Muscle of back (tissue), 13 donors: ENCODE data around the gene RPL10. TPM values are rescaled to one million over a fixed set of nuclear protein-coding genes. Genes with fewer than 3 reads are reported as not detected.

Experiments
- DNase-seq, 3 donors: peaks; one replicate each; pipeline versions ENCODE4 v3.0.0 to v3.0.0-alpha.2; 2013
- long read RNA-seq, 9 donors: transcript quantifications; one replicate each; lab custom pipeline, GENCODE V29; 2026
- polyA plus RNA-seq, 10 donors: library from polyadenylated mRNA; unstranded; fragments of 120-200 nt; gene quantifications; one replicate each; pipeline ENCODE4 v1.2.1, GENCODE V29; 2013; ENCODE audit not compliant: insufficient read length in 10 of 10

RPL10 gene
- 1,000 to 10,000 TPM; 4,675 to 6,417 (median 5,723) TPM for polyA plus RNA-seq
- long read RNA-seq, donor 1, transcript RPL10-201 (6 exons, 2,278 nt) = major isoform, 1,365 of 2,250 reads
- long read RNA-seq, donor 1, transcript RPL10-204 (7 exons, 2,318 nt) = minor isoform, 14 of 2,250 reads
- long read RNA-seq, donor 1, transcript RPL10-207 (7 exons, 657 nt) = minor isoform, 40 of 2,250 reads
- long read RNA-seq, donor 1, transcript RPL10-211 (5 exons, 802 nt) = minor isoform, 68 of 2,250 reads
- long read RNA-seq, donor 1, partial matches to known transcripts = 753 of 2,250 reads
- long read RNA-seq, donor 1, other reads (novel, unspliced or antisense) = 7 of 2,250 reads
- long read RNA-seq, donor 2, transcript RPL10-207 (7 exons, 657 nt) = minor isoform, 24 of 1,896 reads
- long read RNA-seq, donor 2, transcript RPL10-211 (5 exons, 802 nt) = minor isoform, 23 of 1,896 reads
- long read RNA-seq, donor 2, transcript RPL10-204 (7 exons, 2,318 nt) = minor isoform, 26 of 1,896 reads
- long read RNA-seq, donor 2, transcript RPL10-201 (6 exons, 2,278 nt) = major isoform, 1,314 of 1,896 reads
- long read RNA-seq, donor 2, partial matches to known transcripts = 489 of 1,896 reads
- long read RNA-seq, donor 2, other reads (novel, unspliced or antisense) = 15 of 1,896 reads
- long read RNA-seq, donor 3, partial matches to known transcripts = 0 of 1 reads
- long read RNA-seq, donor 3, other reads (novel, unspliced or antisense) = 0 of 1 reads
- long read RNA-seq, donor 4, transcript RPL10-204 (7 exons, 2,318 nt) = minor isoform, 23 of 1,506 reads
- long read RNA-seq, donor 4, transcript RPL10-207 (7 exons, 657 nt) = minor isoform, 25 of 1,506 reads
- long read RNA-seq, donor 4, transcript RPL10-211 (5 exons, 802 nt) = minor isoform, 43 of 1,506 reads
- long read RNA-seq, donor 4, transcript RPL10-201 (6 exons, 2,278 nt) = major isoform, 900 of 1,506 reads
- long read RNA-seq, donor 4, partial matches to known transcripts = 492 of 1,506 reads
- long read RNA-seq, donor 4, other reads (novel, unspliced or antisense) = 11 of 1,506 reads
- long read RNA-seq, donor 5, transcript RPL10-201 (6 exons, 2,278 nt) = major isoform, 1,961 of 2,736 reads
- long read RNA-seq, donor 5, transcript RPL10-204 (7 exons, 2,318 nt) = minor isoform, 25 of 2,736 reads
- long read RNA-seq, donor 5, transcript RPL10-207 (7 exons, 657 nt) = minor isoform, 24 of 2,736 reads
- long read RNA-seq, donor 5, transcript RPL10-211 (5 exons, 802 nt) = minor isoform, 32 of 2,736 reads
- long read RNA-seq, donor 5, partial matches to known transcripts = 627 of 2,736 reads
- long read RNA-seq, donor 5, other reads (novel, unspliced or antisense) = 54 of 2,736 reads
- long read RNA-seq, donor 6, transcript RPL10-201 (6 exons, 2,278 nt) = major isoform, 1,413 of 2,327 reads
- long read RNA-seq, donor 6, transcript RPL10-204 (7 exons, 2,318 nt) = minor isoform, 24 of 2,327 reads
- long read RNA-seq, donor 6, transcript RPL10-211 (5 exons, 802 nt) = minor isoform, 38 of 2,327 reads
- long read RNA-seq, donor 6, transcript RPL10-207 (7 exons, 657 nt) = minor isoform, 28 of 2,327 reads
- long read RNA-seq, donor 6, partial matches to known transcripts = 819 of 2,327 reads
- long read RNA-seq, donor 6, other reads (novel, unspliced or antisense) = 0 of 2,327 reads
- long read RNA-seq, donor 7, transcript RPL10-204 (7 exons, 2,318 nt) = minor isoform, 14 of 1,543 reads
- long read RNA-seq, donor 7, transcript RPL10-207 (7 exons, 657 nt) = minor isoform, 28 of 1,543 reads
- long read RNA-seq, donor 7, transcript RPL10-201 (6 exons, 2,278 nt) = major isoform, 984 of 1,543 reads
- long read RNA-seq, donor 7, transcript RPL10-211 (5 exons, 802 nt) = minor isoform, 28 of 1,543 reads
- long read RNA-seq, donor 7, partial matches to known transcripts = 478 of 1,543 reads
- long read RNA-seq, donor 7, other reads (novel, unspliced or antisense) = 5 of 1,543 reads
- long read RNA-seq, donor 8, transcript RPL10-211 (5 exons, 802 nt) = minor isoform, 34 of 1,444 reads
- long read RNA-seq, donor 8, transcript RPL10-207 (7 exons, 657 nt) = minor isoform, 16 of 1,444 reads
- long read RNA-seq, donor 8, transcript RPL10-201 (6 exons, 2,278 nt) = major isoform, 814 of 1,444 reads
- long read RNA-seq, donor 8, transcript RPL10-204 (7 exons, 2,318 nt) = minor isoform, 20 of 1,444 reads
- long read RNA-seq, donor 8, partial matches to known transcripts = 546 of 1,444 reads
- long read RNA-seq, donor 8, other reads (novel, unspliced or antisense) = 8 of 1,444 reads
- long read RNA-seq, donor 9, transcript RPL10-201 (6 exons, 2,278 nt) = major isoform, 208 of 291 reads
- long read RNA-seq, donor 9, transcript RPL10-211 (5 exons, 802 nt) = minor isoform, 7 of 291 reads
- long read RNA-seq, donor 9, transcript RPL10-204 (7 exons, 2,318 nt) = minor isoform, 6 of 291 reads
- long read RNA-seq, donor 9, partial matches to known transcripts = 65 of 291 reads
- long read RNA-seq, donor 9, other reads (novel, unspliced or antisense) = 0 of 291 reads

DNA sequence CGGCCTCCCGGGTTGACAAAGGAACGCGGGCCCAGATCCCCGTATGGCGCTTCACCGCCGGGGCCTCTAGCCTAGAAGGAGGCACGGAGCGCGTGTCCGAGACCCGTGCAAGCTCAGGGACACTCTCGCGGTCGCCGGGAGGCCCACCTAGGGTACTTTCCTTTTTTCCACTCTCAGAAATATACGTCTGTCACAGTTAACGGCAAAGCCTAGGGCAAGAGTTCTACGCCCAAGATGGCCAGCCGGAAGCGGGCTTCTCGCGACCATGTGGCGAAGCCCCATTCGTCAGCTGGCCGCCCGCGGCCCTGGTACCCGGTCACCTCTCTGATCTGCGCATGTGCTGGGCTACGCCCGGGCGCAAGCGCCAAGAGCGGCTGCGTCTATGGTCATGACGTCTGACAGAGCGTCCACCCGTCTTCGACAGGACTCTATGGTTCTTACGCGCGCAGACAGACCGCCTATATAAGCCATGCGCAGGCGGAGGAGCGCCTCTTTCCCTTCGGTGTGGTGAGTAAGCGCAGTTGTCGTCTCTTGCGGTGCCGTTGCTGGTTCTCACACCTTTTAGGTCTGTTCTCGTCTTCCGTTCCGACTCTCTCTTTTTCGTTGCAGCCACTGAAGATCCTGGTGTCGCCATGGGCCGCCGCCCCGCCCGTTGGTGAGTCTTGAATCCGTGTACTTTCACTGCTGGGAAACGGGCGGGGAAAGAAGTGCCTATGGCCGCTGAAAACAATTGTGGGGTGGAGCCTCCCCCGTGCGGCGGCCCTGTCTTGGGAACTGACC is at the start of gene RPL10:
Gene RPL10 (plus strand): TSS at position 490 of the 780 bp plus-strand sequence. CDS start 143 bp downstream, at position 633.
- DNase-seq = peak; percentile 95 to 97 (median 96)

DNA sequence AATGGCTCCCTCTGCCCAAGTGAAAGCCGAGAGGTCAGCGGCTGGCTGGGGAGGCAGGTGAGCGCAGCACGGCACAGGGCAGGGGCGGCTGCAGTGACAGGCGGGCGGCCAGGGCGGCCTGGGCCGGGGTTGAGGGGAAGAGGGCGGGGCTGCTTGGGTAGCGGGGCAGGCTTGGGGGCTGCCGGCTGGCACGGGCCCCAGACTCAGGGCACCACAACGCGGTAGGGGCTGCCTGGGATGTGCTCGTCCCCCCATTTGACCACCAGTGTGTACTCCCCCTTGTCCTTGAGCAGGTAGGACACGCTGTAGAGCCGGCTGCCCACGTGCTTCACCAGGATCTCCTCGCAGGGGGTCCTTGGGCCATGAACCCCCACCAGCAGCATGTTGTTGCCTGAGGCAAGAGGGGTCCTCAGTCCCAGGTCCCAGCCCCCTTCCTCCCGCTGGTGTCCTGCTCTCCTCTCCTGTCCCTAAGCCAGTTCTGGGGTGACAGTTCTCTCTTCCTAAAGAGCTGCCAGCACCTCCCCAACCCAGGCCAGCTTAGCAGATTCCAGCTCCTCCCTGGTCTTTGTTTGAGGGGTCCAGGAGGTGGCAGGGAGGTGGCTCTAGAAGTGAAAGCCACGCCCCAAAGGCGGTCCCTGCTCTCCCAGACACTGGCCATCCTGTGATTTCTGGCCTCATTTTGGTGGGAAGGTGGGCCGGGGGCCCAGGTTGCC is 49.4 kb upstream of the RPL10 start:
- no peak for DNase-seq

DNA sequence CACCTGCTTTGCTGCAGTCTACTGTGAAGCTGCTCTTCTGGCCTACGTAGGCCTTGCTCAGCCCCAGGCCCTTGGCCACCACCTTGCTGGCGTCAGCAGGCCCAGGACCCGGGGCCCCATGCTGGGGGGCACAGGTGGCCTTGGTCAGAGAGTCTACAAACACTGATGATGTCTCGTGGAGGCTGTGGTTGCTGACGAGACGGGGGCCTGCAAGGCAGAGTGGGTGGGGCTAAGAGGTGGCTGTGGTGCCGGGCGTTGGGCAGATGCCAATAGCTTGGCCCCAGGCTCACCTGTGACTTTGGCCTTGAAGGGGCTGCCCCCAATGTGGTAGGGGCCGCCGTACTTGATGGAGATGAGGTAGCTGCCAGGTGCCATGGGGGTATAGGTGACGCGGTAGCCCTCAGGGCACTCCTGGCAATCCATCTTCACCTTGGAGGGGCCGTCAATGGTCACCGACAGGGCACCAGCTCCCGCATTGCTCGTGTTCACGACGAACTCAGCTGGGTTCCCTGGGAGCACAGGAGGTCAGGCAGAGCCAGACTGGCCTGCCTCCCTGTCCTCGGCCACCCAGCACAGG is 48.7 kb upstream of the RPL10 start:
- DNase-seq = no peak

DNA sequence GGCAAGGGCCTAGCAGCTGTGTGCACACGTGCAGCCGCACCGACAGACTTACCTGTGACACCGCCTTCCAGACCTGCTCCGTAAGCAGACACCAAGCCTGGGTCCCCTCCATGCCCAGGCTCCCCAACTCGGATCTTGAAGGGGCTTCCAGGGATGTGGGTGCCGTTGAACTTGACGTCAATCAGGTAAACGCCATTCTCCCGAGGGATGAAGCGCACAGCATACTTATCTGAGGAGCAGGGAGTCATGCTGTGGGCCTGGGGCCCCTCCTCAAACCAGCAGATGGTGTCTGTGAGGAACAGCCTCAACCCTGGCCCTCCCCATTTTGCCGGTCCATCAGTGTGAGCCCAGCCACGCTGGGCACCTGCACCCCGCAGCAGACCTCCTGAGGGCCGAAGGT is 48.2 kb upstream of the RPL10 start:
- DNase-seq = no peak

DNA sequence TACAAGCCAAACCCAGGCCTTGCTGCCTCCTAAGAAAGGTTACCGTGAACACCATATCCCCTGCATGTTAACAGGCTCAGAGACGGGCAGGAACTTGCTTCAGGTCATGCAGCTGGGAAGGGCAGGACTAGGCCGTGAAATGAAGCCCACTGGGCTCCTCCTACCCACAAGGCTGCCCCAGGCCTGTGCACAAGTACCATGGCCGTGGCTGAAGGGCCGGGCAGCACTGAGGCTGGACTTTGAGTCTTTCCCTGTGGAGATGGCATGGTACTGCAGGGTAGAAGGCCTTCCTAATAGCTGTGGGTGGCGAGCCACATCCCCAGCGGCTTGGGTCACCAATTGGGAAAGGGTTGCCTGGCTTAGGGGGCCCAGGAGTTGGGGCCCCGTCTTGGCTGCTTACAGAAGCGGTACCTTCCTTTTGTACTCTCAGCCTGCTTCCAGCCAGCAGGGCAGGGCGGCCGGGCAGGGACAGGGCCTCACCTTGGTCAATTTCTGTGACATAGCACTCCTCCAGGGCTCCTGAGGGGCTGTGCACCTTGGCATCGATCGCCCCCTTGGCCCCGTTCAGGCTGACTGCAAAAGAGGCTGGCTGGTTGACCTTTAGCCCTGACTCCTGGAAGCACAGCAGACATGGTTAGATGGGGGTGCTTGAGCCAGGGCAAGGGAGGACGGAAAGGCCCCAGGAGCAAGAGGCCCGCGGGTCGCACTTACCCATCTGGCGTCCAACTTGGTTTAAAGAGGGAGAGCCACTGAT is 47.6 kb upstream of the RPL10 start:
- DNase-seq = no peak

DNA sequence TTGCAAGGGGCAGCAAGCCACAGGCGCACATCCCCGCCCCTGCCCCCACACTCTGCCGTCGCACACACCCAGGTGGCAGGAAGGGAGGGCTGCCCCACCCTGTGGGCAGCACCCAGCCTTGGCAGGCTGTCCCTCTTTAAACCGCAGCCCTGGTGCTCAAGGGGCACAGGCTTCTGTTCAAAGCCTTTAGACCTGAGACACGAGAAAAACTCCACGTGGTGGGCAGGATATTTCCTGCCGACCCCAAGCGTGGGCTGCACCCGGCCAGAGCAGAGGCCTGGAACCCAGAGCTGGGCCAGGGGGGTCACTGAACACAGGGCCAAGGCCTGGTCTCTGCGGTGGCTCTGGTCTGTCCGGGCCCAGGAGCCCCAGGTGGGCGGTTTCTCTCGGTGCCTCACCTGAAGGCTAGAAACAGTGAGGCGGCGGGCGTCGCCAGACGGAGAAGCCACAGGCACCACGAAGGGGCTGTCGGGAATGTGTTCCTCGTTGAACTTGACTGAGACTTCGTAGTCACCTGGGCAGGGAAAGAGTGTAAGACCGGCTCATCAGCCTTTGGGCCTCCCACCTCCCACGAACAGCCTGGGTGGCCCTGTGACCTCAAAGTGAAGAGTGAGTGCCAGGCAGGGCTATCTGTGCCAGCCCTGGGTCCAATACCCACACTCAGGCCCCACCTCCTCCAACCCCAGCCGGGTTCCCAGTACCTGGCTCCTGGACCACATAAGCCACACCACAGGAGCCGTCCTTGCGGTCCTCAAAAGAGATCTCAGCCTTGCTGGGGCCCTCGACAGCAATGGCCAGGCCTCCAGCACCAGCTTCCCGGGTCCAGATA is 46.8 kb upstream of the RPL10 start:
- DNase-seq = no peak

DNA sequence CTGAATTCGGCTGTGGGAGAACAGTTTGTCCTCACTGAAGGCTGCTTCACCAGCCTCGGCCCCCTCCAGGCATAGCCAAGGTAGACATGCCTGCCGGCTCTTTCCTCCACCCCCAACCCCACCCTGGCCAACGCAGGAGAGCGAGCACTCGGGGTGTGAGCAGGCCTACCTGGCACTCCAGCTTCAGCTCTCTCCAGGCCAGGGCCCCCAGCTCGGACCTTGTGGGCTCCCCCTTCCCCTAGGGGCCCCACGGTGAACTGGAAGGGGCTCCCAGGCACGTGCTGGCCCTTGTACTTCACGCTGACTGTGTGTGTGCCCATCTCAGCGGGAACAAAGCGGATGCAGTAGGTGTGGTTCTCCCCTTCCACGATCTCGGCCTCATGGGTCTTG is 46.2 kb upstream of the RPL10 start:
- no peak for DNase-seq

DNA sequence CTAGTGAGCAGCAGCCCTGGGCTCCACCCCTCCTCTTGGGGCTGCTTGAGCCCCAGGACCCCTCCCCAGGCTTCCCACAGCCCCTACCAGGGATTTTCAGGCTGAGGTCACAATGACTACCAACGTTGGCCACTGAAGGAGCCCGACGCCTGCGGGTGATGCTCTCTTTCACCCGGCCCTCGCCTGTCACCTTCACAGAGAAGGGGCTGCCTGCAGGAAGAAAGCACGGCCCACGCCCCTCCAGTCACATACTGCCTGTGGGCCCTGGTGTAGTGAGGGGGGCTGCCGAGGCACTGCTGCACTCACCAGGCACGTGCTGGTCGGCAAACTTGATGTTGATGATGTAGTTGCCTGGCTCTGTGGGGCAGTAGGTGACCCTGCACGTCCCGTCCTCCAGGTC is 45.7 kb upstream of the RPL10 start:
- no peak for DNase-seq

DNA sequence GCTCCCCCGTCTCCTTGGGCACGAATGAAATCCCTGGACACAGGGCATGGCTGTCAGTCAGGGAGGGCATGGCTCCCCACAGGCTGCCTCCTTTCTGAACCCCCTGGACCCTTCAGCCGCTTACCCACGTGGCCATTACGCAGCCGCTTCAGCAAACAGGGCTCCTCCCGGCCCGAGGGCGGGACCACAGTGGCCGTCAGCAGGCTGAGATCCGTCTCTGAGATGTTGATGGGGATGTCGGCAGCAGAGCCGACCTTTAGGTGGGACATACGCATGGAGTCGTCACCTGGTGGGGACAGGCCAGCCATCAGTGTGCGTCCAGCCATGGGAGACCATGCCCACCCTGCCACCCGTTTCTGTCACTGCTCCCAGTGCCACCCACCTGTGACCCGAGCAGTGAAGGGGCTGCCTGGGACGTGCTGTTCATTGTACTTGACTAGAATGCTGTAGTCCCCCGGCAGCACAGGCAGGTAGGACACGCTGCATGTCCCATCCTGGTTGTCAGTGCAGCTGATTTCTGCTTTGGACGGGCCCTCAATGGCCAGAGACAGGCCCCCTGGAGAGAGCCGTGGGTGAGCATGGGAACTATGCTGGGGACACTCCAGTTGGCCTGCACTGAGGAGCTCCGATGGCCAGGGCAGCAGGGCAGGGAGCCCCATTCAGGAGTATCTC is 44.9 kb upstream of the RPL10 start:
- DNase-seq = no peak

DNA sequence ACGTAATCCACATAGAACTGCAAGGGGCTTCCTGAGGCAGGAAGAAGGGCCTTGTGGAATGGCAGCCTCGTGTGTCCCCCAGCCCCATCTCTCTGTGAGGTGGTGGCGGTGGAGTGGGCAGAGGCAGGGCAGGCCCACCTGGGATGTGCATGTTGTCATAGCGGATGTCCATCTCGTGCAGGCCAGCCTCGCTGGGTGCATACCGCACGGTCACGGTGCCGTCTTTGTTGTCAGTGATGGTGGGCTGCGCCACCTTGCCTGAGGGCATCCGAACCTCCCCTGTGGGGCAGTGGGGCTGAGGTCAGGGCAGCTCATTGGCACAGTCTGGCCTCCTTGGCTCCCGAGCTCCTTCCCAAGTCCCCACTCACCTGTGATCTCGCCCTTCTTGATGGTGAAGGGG is 44.2 kb upstream of the RPL10 start:
- no peak for DNase-seq

DNA sequence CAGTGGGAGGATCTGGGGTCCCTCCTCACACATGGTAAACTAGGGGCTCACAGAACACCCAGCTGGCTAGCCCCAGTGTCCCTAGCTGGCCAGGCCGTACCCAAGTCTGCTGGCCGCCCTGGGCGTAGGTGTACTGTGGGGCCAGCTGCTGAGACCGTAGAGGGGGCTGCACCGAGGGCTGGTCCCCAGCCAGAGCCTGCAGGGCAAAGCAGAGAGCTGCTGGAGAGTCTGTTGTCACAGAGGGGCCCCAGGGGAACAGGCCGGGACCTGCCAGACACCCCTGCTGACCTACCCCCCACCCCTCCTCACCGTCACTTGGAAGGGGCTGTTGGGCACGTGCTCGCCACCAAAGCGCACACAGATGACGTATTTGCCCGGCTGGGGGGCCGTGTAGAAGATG is 43.7 kb upstream of the RPL10 start:
- DNase-seq = no peak

DNA sequence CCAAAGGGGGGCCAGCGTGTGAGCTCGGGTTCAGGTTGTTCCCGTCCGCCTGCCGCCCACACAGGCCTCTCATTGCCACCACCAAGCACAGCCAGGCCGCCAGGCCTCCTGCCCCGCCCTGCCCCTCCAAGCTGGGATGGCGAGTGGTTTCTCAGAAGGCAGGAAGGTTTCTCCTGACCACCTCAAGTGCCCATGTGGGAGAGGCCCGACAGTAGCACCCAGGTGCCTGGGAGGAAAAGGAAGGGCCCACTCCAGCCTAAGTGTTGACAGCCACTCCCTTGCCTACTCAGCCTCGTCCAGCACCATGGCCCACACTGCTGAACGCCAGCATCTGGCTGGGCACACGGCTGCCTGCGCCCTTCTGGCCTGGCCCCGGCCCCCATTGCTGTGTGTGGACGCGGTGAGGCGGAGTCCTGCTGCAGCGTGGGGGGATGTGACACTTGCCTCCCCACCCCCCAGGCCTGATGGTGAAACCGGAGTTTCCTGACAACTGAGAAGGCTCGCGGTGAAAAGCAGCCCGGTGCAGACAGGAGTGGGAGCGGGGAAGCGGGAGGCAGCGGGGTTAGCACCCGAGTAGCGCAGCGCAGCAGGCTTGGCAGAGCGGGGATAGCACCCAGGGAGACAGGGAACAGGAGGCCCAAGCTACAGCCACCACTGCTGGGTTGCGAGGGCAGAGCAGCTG is 42.9 kb upstream of the RPL10 start:
- DNase-seq = no peak

DNA sequence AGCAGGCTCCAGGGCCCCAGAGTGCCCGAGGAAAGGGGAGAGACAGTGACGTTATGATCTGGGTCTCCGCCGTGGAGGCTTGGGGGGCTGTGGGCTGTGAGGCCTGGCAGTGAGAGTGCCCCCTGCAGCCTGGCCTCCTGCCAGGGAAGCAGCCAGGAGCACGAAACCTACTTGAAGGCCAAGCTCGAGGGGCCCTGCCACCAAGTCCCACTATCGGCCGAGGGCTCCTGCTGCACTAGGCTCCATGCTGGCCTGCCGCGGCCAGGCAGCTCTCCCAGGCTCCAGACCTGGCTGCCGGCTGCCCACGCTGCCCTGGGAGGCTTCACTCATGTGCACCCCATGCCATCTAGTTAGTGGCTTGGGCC is 42.4 kb upstream of the RPL10 start:
- DNase-seq = no peak

DNA sequence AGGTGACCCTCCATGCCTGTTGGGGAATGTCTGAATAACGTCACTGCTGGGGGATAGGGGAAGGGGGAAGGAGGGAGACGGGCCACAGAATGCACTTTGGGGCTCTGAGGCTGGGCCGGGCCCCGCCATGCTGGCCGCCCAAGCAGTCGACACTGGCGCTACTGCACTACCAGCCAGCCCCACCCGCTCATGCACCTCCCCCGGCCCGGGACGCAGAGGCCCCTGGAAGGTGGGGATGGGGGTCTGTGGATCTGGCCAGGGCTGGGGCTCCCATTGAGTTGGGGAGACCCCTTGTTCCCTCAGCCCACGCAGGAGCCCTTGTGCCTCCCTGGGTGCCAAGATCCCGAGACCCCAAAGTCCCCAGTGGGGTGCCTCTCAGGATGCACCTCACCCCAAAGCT is 41.6 kb upstream of the RPL10 start:
- no peak for DNase-seq

DNA sequence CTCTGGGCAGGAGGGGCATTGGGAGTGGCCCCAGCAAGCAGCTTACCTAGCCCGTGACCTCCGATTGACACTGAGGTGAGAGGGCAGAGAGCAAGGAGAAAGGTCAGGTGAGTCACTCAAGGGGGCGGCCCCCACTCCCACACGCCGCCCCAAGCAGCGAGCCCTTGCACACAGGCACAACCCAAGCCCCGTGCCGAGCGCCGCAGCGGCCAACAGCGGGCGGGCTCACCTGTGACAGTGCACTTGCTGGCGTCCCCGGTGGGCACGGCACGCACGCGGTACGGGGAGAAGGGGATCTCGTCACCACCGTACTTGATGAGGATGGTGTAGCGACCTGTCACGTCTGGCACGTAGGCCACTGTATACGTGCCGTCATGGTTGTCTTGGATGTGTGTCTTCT is 41.0 kb upstream of the RPL10 start:
- no peak for DNase-seq
